ENCODE measurements around the gene UNC13C. TPM values are rescaled to one million over a fixed set of nuclear protein-coding genes. Genes with fewer than 3 reads are reported as not detected.

The UNC13C gene
- total and polyA plus RNA-seq, 8 donors: 0.03 to 6.4 (median 2.3) TPM; not detected in 3

DNA sequence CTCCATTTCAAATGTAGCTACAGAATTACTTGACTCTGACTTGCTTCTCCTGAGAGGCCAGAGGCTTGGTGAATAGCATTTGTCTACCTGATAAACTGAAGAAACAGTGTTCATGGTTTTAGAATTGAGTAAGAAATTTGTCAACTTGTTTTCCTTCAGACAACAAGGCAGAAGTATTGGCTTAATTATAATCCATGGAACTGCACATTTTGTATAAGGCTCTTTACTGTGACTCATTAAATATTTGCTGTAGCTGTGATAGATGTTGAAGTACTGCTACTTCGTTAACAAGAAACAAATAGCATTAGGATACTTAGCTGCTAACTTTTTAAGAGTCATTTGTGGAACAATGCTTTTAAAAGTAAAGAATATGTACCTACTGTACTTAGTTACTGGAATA lies 4.6 kb downstream of the UNC13C start:
- Histone ChIP-seq H3K9me3 (no peaks in the 10 kb centered on the region), H3K27ac (no peak overlapping the region), H3K27me3 (peaks cover 0 to 20% (median 10%) of the 10 kb centered on the region in 3 donors), H3K4me3 (no peak overlapping the region), H3K36me3 (no peaks in the 10 kb centered on the region), H3K4me1 (peaks cover 0 to 14% (median 9%) of the 10 kb centered on the region in 4 donors)
- 24 to 52% (median 44%) methylated on average over 1 of the region's 1 CpG for WGBS, 5 donors
- intact Hi-C loops (cut with DNase I; ENCODE audit: low total_unique reads): no loop called here
- DNase-seq: no peak
- TF ChIP-seq EP300 (IDR thresholded peaks at IDR 0.05) (no peak), POLR2A (IDR thresholded peaks at IDR 0.05) (no peak), POLR2AphosphoS5 (IDR thresholded peaks at IDR 0.05) (no peak)
- TF ChIP-seq, protein P1, sequence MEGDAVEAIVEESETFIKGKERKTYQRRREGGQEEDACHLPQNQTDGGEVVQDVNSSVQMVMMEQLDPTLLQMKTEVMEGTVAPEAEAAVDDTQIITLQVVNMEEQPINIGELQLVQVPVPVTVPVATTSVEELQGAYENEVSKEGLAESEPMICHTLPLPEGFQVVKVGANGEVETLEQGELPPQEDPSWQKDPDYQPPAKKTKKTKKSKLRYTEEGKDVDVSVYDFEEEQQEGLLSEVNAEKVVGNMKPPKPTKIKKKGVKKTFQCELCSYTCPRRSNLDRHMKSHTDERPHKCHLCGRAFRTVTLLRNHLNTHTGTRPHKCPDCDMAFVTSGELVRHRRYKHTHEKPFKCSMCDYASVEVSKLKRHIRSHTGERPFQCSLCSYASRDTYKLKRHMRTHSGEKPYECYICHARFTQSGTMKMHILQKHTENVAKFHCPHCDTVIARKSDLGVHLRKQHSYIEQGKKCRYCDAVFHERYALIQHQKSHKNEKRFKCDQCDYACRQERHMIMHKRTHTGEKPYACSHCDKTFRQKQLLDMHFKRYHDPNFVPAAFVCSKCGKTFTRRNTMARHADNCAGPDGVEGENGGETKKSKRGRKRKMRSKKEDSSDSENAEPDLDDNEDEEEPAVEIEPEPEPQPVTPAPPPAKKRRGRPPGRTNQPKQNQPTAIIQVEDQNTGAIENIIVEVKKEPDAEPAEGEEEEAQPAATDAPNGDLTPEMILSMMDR (IDR thresholded peaks at IDR 0.05): no peak

DNA sequence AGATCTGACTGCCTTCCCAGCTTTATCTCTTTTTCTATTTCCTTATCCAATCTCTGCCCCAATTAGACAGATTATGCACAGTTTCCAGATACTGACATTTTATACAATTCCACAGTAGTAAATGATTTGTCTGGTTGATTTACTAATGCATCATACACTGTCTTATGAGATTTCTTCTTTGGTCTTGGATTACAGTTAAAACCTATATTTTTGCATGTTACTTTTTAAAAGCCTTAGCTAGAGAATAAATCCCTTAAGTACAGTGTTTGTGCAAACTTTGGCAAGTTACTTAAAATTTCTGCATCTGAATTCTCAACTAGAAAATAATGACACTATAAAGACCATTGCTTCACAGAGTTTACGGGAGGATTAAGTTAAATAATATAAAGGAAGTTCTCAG lies 6.0 kb downstream of the UNC13C start:
- intact Hi-C loops (cut with DNase I; ENCODE audit: low total_unique reads): no loop called here
- Histone ChIP-seq H3K9me3 (no peaks in the 10 kb centered on the region), H3K4me3 (no peak overlapping the region), H3K4me1 (peaks cover 0 to 1% (median under 1%) of the 10 kb centered on the region in 4 donors), H3K36me3 (no peaks in the 10 kb centered on the region), H3K27me3 (peaks cover 0 to 7% (median 3%) of the 10 kb centered on the region in 3 donors), H3K27ac (no peak overlapping the region)
- WGBS, 5 donors: 35 to 42% (median 38%) methylated on average over 1 of the region's 1 CpG
- TF ChIP-seq POLR2A (IDR thresholded peaks at IDR 0.05): no peak
- TF ChIP-seq EP300 (IDR thresholded peaks at IDR 0.05): no peak
- TF ChIP-seq, protein P1 (IDR thresholded peaks at IDR 0.05): no peak
- TF ChIP-seq POLR2AphosphoS5 (IDR thresholded peaks at IDR 0.05): no peak
- no peak for DNase-seq

- WGBS, 5 donors: 68 to 89% (median 82%) methylated on average over 4 of the region's 4 CpGs
These were observed 7.3 kb downstream of the UNC13C start for GRCh38 chr15:53985562-53985961.

DNA sequence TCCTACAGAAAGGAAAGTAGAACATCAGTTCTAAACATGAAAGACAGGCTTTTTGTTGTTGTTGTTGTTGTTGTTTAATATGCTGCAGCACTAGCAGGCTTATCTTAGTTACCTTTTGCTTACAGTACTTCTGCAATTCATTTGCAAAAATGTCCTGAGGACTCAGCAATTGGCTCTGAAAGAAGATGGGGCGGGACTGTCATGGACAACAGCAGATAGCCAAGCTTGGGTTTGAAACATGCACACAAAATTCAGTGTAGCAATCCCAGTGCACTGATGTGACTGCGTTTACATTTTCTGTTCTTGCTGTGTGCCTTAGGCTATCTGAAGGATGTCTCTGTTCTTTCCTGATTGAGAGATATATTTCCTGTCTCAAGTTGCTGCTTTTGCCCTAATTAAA lies 9.2 kb downstream of the UNC13C start:
- 74 to 88% (median 79%) methylated on average over 2 of the region's 2 CpGs for WGBS, 5 donors
- Histone ChIP-seq H3K9me3 (peaks cover 0 to under 1% (median 0%) of the 10 kb centered on the region in 4 donors), H3K36me3 (no peaks in the 10 kb centered on the region), H3K27me3 (no peaks in the 10 kb centered on the region), H3K4me1 (no peaks in the 10 kb centered on the region), H3K27ac (no peak overlapping the region), H3K4me3 (no peak overlapping the region)
- no peak for DNase-seq
- TF ChIP-seq, protein P1 (IDR thresholded peaks at IDR 0.05): no peak
- TF ChIP-seq EP300 (IDR thresholded peaks at IDR 0.05) (no peak), POLR2A (IDR thresholded peaks at IDR 0.05) (no peak), POLR2AphosphoS5 (IDR thresholded peaks at IDR 0.05) (no peak)
- intact Hi-C loops (cut with DNase I; ENCODE audit: low total_unique reads): no loop called here

More at GRCh38 chr15:53985562-53985961, 7.3 kb downstream of the UNC13C start:
- intact Hi-C loops (cut with DNase I; ENCODE audit: low total_unique reads): no loop called here
- TF ChIP-seq POLR2AphosphoS5 (IDR thresholded peaks at IDR 0.05) (no peak), POLR2A (IDR thresholded peaks at IDR 0.05) (no peak), EP300 (IDR thresholded peaks at IDR 0.05) (no peak)
- TF ChIP-seq, protein P1 (IDR thresholded peaks at IDR 0.05): no peak
- Histone ChIP-seq H3K27me3 (no peaks in the 10 kb centered on the region), H3K27ac (no peak overlapping the region), H3K36me3 (no peaks in the 10 kb centered on the region), H3K4me3 (no peak overlapping the region), H3K9me3 (no peaks in the 10 kb centered on the region), H3K4me1 (no peaks in the 10 kb centered on the region)
- DNase-seq: no peak
